Measurements from ENCODE around the gene TMEM214. TPM values are rescaled to one million over a fixed set of nuclear protein-coding genes. Genes with fewer than 3 reads are reported as not detected.

Gene TMEM214
- total and polyA plus RNA-seq, 2 of the 8 experiments (the other 6 are each of a cell fraction or from before 2014, with no cell fraction given): 49.7 to 71.0 TPM

DNA sequence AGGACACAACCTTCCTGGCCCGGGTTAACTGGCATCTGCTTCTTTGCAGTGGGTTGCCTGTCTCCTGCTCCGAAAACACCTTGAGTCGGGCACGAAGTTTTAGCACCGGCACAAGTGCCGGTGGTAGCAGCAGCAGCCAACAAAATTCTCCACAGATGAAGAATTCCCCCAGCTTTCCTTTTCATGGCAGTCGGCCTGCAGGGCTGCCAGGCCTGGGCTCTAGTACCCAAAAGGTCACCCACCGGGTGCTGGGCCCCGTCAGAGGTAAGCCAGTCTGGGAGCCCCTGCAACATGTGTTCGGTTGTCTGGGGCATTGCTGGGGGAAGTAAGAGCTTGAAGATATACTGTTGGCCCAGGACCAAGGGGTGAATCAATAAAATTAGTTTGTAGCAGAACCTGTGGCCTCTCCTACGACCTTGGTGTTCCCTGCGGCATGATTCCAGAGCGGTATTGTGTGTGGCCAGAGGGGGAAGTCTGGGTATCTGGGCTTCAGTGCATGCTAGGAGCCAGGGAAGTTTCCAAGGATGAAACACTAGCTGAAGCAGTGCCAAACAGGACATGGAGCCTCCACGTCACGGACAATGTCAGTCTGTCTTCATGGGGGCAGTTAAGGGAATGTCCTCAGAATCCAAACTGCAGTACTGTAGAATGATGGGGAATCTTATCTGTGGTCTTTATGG lies 26.5 kb downstream of the TMEM214 start:
- Histone ChIP-seq H4K91ac (replicated peaks; ENCODE audit: insufficient read length, low read length) (no peak overlapping the region), H3K27me3 (replicated peaks in 1 of 4; ENCODE audit: control insufficient read depth in 3 of 4, extremely low read depth in 1 of 4, insufficient read depth in 3 of 4, low read length in 3 of 4) (no peaks in the 10 kb centered on the region), H3K36me3 (ENCODE audit: control insufficient read depth in 2 of 4, insufficient read depth in 4 of 4, low read length in 3 of 4) (peaks cover 14 to 48% (median 24%) of the 10 kb centered on the region in 4 experiments), H2BK15ac (ENCODE audit: low read length) (no peak overlapping the region), H3K4me3 (ENCODE audit: extremely low read depth in 1 of 4, insufficient read depth in 2 of 4, low read depth in 3 of 4, low read length in 4 of 4) (no peak overlapping the region), H3K23me2 (ENCODE audit: low read depth, low read length) (no peaks in the 10 kb centered on the region), H2AK5ac (ENCODE audit: low read depth, low read length) (no peak overlapping the region), H3K27ac (ENCODE audit: low read depth, low read length) (no peak overlapping the region), H4K5ac (ENCODE audit: insufficient read length, low read depth, low read length) (no peak overlapping the region), H3K79me1 (ENCODE audit: low read depth, low read length) (no peaks in the 10 kb centered on the region), H3K9ac (replicated peaks in 1 of 4; ENCODE audit: extremely low read depth in 1 of 4, low read depth in 3 of 4, low read length in 3 of 4) (no peak overlapping the region), H2BK120ac (replicated peaks; ENCODE audit: low read depth, low read length) (no peak overlapping the region), H3K79me2 (ENCODE audit: control insufficient read depth in 1 of 2, insufficient read depth in 2 of 2, low read length in 2 of 2) (no peaks in the 10 kb centered on the region), H4K8ac (ENCODE audit: extremely low read depth, insufficient read depth, low read length) (0 out of 2 replicates have a peak overlapping the region, but pooled peaks have one; percentile 32), H3K4ac (replicated peaks; ENCODE audit: insufficient read length, low read depth, low read length) (no peak overlapping the region), H2AFZ (ENCODE audit: low read length) (no peak overlapping the region), H3K9me3 (ENCODE audit: insufficient read depth in 2 of 2, low read depth in 1 of 2, low read length in 1 of 2) (no peaks in the 10 kb centered on the region), H3K18ac (ENCODE audit: extremely low read depth, low read length) (no peak overlapping the region), H3K4me2 (ENCODE audit: insufficient read depth in 1 of 2, low read depth in 2 of 2, low read length in 2 of 2) (no peak overlapping the region), H2BK5ac (ENCODE audit: low read depth, low read length) (no peak overlapping the region), H3K23ac (ENCODE audit: insufficient read length) (no peak overlapping the region), H3K4me1 (replicated peaks in 1 of 4; ENCODE audit: control insufficient read depth in 3 of 4, insufficient read depth in 4 of 4, low read length in 3 of 4) (no peaks in the 10 kb centered on the region), H3K56ac (replicated peaks; ENCODE audit: insufficient read length, low read depth, low read length) (no peak overlapping the region), H3K14ac (ENCODE audit: insufficient read length) (no peak overlapping the region), H2BK20ac (ENCODE audit: low read length) (no peak overlapping the region), H2BK12ac (ENCODE audit: low read depth, low read length) (no peak overlapping the region), H4K20me1 (replicated peaks in 1 of 2; ENCODE audit: control insufficient read depth in 1 of 2, insufficient read depth in 2 of 2, low read length in 2 of 2) (peaks cover 4 to 7% of the 10 kb centered on the region in 2 experiments)
- ChIA-PET POLR2A (ENCODE audit: partially characterized antibody) (interaction anchor here (1.0 to 19.3 kb wide), 4 partner anchors 3 to 75 kb away, joined by 3 to 441 read pairs (median 222); partner anchors contain the start of genes ABHD1, AGBL5, OST4 and PREB), CTCF (ENCODE audit: partially characterized antibody) (interaction anchor here (0.8 to 18.3 kb wide), 6 partner anchors 10 to 74 kb away, joined by 3 to 160 read pairs (median 3); partner anchors contain the start of genes EMILIN1, KHK, OST4 and PREB)
- DNase-seq (ENCODE audit: low read depth in 1 of 2, low spot score in 2 of 2): no peak
- FAIRE-seq: no peak
- 91% methylated on average over 15 of the region's 15 CpGs; no CpG with 5 or more reads in 1 of the 2 experiments for WGBS, 2 experiments (ENCODE audit: extremely low coverage in 1 of 2, insufficient coverage in 1 of 2, insufficient read length in 1 of 2, insufficient replicate concordance in 2 of 2, low coverage in 1 of 2, low lambda C conversion rate in 2 of 2, missing lambda C conversion rate in 1 of 2)
- TF ChIP-seq NANOG (IDR thresholded peaks at IDR 0.05; ENCODE audit: insufficient read depth, low read depth, low read length, poor library complexity, severe bottlenecking): no peak
- TF ChIP-seq PHF8 (conservative IDR thresholded peaks at IDR 0.05; ENCODE audit: low read depth, low read length): no peak; the same call in 1 of the 2 replicates
- no peak for TF ChIP-seq JUN (IDR thresholded peaks at IDR 0.05; ENCODE audit: low read depth, low read length)
- TF ChIP-seq SP1 (IDR thresholded peaks at IDR 0.05; ENCODE audit: low read depth, low read length): no peak
- TF ChIP-seq CBX5 (IDR thresholded peaks at IDR 0.05; ENCODE audit: low read depth, low read length): no peak
- no peak for TF ChIP-seq BRCA1 (IDR thresholded peaks at IDR 0.05; ENCODE audit: low read depth, low read length)
- no peak for TF ChIP-seq JUND (IDR thresholded peaks at IDR 0.05; ENCODE audit: low read length)
- TF ChIP-seq RXRA (IDR thresholded peaks at IDR 0.05; ENCODE audit: insufficient read depth, low read depth, low read length): no peak
- no peak for TF ChIP-seq KDM4A (IDR thresholded peaks at IDR 0.05; ENCODE audit: low read depth, low read length, severe bottlenecking)
- TF ChIP-seq HDAC2 (IDR thresholded peaks at IDR 0.05; ENCODE audit: borderline replicate concordance in 1 of 2, low read depth in 2 of 2, low read length in 2 of 2): no peak
- TF ChIP-seq KDM5A (IDR thresholded peaks at IDR 0.05; ENCODE audit: low read length): no peak

All from H1 (cell line).